ENCODE results near the gene IFI44L.

The IFI44L gene

DNA sequence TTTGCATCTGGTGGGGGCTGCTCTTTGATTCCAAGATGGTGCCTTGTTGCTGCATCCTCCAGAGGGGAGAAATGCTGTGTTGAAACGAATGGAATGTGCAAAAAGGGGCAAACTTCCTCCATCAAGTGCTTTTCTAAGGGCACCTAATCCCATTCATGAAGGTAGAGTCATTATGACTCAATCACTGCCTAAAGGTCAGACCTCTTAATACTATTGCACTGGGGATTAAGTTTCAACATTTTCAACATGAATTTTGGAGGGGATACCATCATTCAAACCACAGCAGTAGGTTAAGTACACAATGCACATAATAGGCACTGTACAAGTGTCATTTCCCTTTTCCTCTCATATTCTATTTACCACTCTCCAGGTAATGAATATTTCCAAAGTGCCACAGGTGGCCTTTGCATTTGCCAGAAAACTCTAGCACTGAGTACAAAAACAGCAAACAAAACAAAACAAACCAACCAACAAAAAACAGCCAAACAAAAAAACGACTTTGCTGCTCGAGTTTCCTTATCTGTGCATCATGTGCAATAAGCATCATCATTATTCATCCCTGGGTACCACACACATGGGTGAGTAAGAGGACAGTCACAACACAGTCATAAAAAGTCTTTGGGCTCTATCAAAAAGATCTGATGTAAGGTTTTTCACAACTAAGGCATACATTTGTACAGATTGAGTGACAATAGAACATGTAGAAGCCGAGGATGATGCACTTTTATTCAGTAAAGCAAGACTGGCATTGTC, 71.9 kb downstream of the IFI44L start:
- DNase-seq: no peak

Data from amniotic stem cell (primary cell).